Fibroblast of lung (primary cell): Measurements from ENCODE around the gene RNF150.

ENCODE experiments used
- EZH2 ChIP-seq: IDR thresholded peaks from 2 replicates; pipeline ENCODE4 v1.5.1; 2012; ENCODE audit warnings: low read length, control low read depth, mild to moderate bottlenecking; ENCODE audit errors: missing control alignments
- TF ChIP-seq, protein P1 (sequence below), 2 donors: IDR thresholded peaks in 1 of 2; conservative IDR thresholded peaks in 1 of 2; 1 replicate in 1 of 2; 2 replicates in 1 of 2; pipeline ENCODE4 v1.5.1; 2011 to 2012; ENCODE audit warnings: low read length in 2 of 2, control low read depth in 1 of 2, inconsistent platforms in 1 of 2, low read depth in 1 of 2, mild to moderate bottlenecking in 1 of 2

GRCh38 chr4:140858897-140859296, 274.4 kb downstream of the RNF150 start:
- TF ChIP-seq, protein P1, sequence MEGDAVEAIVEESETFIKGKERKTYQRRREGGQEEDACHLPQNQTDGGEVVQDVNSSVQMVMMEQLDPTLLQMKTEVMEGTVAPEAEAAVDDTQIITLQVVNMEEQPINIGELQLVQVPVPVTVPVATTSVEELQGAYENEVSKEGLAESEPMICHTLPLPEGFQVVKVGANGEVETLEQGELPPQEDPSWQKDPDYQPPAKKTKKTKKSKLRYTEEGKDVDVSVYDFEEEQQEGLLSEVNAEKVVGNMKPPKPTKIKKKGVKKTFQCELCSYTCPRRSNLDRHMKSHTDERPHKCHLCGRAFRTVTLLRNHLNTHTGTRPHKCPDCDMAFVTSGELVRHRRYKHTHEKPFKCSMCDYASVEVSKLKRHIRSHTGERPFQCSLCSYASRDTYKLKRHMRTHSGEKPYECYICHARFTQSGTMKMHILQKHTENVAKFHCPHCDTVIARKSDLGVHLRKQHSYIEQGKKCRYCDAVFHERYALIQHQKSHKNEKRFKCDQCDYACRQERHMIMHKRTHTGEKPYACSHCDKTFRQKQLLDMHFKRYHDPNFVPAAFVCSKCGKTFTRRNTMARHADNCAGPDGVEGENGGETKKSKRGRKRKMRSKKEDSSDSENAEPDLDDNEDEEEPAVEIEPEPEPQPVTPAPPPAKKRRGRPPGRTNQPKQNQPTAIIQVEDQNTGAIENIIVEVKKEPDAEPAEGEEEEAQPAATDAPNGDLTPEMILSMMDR (conservative IDR thresholded peaks at IDR 0.05 in 1 of 2, IDR thresholded peaks at IDR 0.05 in 1 of 2; ENCODE audit: low read depth in 1 of 2, low read length in 2 of 2), result no peak
- no peak for TF ChIP-seq EZH2
